EH (cell line): ENCODE results near the gene PEPD.

Experiments
- DNase-seq: peaks from one replicate; pipeline ENCODE4 v3.0.0-alpha.2; 2015; ENCODE audit warnings: low read depth

PEPD gene

DNA sequence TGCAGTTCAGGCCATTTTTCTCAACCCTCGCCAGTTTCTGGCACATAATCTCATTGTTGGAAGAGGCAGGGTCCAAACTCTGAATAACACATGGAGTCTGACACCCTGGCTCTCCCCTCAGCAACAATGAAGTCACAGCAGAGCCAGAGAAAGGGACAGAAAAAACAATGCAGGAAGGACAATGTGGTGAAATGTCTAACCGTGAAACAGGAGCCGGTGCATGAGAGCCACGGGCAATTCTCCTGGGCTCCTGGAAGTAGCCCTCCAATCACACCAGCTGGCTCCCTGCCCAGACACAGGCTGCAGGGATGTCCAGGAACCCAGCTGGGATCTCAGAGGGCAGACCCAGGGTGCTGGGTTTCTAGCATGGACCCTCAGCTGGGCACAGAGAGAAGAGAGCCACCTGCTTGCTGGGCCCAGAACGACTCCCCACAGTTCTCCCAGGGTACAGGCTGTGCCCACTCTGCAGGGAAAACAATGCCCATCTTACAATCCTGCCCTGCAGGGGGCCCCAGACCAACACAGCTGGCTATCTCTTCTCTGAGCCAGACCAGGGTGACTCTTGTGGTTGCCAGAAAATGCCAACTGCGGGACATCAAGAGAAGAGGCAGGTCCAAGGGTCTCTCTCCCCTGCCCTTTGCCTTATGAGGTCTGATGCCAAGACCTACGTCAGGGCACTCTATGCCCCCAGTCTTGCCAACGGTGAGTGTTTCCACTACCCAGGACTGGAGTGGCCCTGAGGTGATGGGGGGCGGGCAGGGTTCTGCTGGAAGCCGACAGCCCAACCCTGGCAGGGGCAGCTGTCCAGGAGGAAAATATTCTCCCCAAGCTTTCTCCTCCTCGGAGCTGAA lies 83.5 kb downstream of the PEPD start:
- DNase-seq: peak; percentile 35

DNA sequence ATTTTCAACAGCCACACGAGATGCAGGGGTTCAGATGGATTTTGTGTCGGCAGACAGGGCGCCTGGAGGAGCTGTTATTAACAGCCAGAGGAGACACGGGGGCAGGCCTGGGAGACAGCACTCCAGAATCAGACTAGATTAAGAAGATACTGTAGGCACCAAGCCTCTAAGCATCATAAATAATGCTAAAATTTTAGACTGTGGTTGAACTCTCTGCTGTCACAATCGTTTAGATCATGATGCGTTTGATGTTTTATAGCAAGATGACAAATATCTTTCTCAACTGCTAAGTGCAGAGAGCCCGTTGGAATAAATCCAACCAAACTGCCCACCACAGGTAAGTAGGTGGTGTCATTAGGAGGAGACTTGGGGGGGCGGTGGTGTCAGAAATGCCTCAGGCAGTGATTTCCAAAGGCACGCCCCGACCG lies 84.2 kb downstream of the PEPD start:
- DNase-seq: no peak

GRCh38 chr19:33436360-33437345 lies 84.9 kb downstream of the PEPD start:
- no peak for DNase-seq

DNA sequence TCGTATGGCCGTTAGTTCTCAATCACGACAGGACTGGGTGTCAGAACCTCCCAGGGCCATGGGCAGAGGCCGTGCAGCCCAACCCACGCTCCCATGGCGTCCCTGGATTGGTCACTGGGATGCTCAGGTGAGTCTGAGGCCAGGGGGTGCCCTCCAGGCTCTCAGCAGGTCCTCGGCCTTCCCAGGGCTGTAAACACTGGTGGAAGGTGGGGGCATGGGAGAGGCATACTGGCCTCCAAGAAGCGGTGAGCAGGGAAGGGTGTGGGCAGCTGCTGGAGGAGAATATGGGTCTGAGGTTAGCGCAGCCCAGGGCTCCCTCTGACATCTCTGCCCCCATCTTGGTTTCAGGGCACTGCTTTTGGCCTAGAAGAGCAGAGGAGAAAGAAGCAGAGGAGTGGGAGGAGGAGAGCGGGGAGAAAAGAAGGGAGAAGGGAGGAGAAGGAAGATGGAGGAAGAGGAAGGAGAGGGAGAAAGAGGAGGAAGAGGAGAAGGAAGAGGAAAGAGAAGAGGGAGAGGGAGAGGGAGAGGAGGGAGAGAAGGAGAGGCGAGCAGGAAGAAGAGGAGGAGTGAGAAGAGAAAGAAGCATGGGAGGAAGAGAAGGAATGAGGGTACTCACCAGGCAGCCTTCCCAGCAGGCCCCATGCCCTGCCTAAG lies 85.8 kb downstream of the PEPD start:
- no peak for DNase-seq

DNA sequence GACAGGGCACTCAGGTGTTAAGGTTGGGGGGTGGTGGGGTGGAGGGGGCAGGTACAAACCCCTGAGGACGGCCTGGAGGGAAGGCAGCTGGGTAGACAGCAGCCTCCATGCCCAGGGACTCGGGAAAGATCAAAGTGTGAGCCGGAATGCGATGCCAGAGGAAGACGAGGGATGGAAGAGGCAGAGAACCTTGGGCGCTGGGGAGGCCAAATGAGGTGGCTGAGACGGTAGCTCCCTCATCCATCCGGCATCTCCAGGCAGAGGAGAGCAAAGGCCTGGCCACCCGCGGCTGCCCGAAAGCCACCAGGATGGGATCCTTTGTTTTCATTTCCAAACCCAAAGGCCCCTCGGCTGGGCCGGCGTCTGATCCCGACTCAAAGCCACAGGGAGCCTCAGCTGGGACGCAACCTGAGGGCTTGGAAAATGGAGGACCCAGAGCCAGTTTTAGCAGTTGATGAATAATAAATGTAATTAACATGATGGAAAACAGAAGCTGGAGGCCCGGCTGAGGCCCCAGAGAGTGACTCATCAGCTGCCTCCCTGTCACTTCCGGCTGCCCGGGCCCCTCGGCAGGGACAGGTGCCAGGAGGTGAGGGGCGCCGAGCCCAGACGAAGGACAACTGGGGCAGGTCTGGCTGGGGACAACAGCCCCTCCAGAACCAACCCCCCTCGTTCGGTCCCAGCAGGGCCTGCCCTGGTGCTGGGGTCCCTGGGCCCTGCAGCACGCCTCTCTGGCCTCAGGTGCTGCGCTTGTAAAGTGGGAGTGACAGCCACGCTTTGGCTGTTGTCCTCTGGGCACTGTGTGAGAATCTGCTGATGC lies 86.5 kb downstream of the PEPD start:
- DNase-seq: peak; percentile 53

GRCh38 chr19:33434069-33434885 lies 87.3 kb downstream of the PEPD start:
- no peak for DNase-seq

DNA sequence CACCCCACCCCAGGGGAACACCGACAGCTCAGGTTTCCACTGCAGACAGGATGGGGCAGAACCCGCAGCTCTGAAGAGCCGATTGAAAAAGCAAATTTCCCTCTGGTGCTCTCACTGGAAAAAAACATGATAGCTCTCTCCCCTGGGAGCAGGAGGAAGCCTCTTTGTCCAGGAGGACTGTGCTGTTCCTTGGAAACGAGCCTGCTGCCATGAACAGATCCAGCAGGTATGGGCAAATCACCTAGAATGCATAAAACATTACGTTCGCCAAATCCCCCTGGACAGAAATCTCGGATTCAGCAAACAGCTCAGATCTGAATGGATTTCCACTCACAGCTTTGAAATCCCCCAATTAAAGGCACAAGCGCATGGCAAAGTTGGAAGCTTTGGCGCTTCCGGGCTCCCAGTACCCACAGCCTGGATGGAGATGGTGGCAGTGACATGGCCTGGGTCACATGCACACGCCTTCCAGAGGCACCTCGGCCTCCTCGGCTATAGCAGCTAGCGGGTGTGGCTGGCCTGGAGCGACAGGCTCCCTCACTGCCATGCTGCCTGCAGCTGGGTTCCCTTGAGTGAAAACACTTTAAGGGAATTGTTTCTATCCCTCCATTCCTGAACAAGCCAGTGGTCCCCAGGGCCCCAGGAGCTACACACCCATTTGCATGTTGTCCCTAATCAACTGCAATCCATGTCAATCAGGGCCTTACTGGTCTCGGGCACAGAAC lies 89.0 kb downstream of the PEPD start:
- DNase-seq: no peak

- no peak for DNase-seq
Observed at GRCh38 chr19:33432015-33432414, 89.6 kb downstream of the PEPD start.

DNA sequence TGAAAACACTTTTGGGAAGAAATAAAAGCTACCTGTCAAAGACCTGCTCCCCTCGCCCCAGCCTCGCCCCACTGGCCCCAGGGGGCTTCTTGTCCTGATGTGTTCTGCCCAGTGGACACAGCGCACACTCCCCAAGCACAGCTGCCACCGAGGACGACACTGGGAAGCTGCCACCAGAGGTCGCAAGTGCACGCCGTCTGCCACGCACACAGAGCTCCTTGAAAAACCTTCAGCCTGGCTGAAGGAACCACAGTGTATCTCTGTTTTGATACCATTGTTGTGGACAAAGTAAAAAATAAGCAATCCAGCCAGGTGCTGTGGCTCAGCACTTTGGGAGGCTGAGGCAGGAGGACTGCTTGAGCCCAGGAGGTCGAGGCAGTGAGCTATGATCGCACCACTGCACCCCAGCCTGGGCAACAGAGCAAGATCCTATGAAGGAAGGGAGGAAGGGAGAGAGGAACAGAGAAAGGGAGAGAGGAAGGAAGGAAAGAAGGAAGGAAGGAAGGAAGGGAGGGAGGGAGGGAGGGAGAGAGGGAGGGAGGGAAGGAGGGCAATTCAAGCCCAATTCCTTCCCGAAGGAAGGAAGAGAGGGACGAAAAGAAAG lies 90.8 kb downstream of the PEPD start:
- DNase-seq: peak; percentile 70

GRCh38 chr19:33429891-33430673 lies 91.5 kb downstream of the PEPD start:
- no peak for DNase-seq

- no peak for DNase-seq
Observed at GRCh38 chr19:33428627-33429125, 92.9 kb downstream of the PEPD start.

GRCh38 chr19:33427801-33428626 lies 93.6 kb downstream of the PEPD start:
- no peak for DNase-seq

DNA sequence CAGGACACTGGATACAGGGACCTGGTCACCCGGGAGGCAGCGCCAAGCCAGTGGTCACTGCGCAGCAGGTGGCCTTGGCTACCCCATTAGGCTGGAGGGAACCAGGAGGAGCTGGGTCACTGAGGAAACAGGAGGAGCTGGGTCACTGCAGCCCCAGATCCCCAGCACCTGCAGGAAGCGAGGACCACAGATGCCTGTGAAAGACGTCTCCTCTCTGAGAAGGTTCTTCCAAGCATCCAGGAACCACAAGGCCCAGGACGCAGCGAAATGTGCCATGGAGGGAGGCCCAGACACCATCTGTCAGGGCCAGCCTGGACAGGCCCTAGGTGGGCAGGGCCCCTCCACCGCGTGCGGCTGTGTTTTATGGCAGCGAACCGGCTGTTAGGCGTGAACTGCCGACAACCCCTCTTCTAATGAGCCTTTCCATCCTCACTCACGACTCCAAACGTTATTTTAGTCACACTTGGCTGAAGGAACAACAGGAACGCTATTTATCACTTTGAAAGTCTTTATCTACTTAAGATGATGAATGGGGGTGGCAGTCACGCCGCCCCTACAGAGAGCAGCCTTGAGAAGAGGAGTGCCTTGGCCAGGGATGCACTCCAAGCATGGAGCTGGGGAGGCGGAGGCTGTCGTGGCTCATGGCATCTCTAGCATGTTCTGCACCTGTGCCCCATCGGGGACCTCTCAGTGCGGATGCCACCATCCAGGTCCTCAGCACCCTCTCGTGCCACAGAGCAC lies 94.8 kb downstream of the PEPD start:
- DNase-seq: no peak

DNA sequence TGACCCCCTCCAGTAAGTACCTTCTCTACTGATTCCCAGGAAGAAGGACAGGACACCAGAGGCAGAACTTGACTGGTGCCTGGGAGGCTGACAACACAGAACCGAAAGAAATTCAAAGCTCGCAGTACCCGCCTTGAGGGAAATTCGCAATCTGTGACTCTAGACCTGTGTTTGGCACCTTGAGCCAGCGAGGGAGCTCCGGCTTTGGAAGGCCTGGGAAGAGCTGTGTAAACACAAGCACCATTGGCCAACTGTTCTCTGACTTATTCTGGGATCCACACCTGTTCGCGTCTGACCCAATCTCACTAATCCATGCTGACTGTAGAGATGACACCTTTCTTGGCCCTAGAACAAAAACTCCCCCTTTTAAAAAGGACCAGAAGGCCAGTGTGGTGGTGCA lies 97.4 kb downstream of the PEPD start:
- no peak for DNase-seq

- no peak for DNase-seq
Observed at GRCh38 chr19:33422369-33423180, 99.0 kb downstream of the PEPD start.

- no peak for DNase-seq
Observed at GRCh38 chr19:33421368-33421767, 100.2 kb downstream of the PEPD start.
